DND-41 (cell line): Measurements from ENCODE around the gene BTBD7.

Experiments used
- ATAC-seq: fragments of 200-7000 bp; cut with Tn5 transposase; 3 replicates; pipeline ENCODE4 v1.9.1; 2021; ENCODE audit warnings: low read depth; ENCODE audit not compliant: insufficient read depth
- DNase-seq: peaks from one replicate; pipeline ENCODE4 v3.0.0-alpha.2; 2020
- H2AFZ ChIP-seq: 2 replicates; pipeline ENCODE4 v1.6.0; 2012; ENCODE audit warnings: low read depth, low read length
- H3K27ac ChIP-seq: 2 replicates; pipeline ENCODE4 v1.5.1; 2012; ENCODE audit warnings: low read length, inconsistent platforms
- H3K27me3 ChIP-seq: fragments of 200-600 bp; sonication (generic); 2 replicates; pipeline ENCODE4 v1.6.0; 2012; ENCODE audit warnings: low read length, mild to moderate bottlenecking, inconsistent platforms; ENCODE audit not compliant: insufficient read depth, poor library complexity
- H3K36me3 ChIP-seq: 2 replicates; pipeline ENCODE4 v1.5.1; 2012; ENCODE audit warnings: low read length, inconsistent platforms; ENCODE audit not compliant: insufficient read depth
- H3K4me1 ChIP-seq: 2 replicates; pipeline ENCODE4 v1.5.1; 2012; ENCODE audit warnings: mild to moderate bottlenecking, low read length; ENCODE audit not compliant: insufficient read depth
- H3K4me2 ChIP-seq: 2 replicates; pipeline ENCODE4 v1.6.0; 2012; ENCODE audit warnings: mild to moderate bottlenecking, moderate library complexity, low read length, inconsistent platforms; ENCODE audit not compliant: insufficient read depth
- H3K4me3 ChIP-seq, 2 experiments: fragments of 200-600 bp in 1 of 2; shearing (Covaris generic) in 1 of 2; 2 replicates each; pipeline ENCODE4 v1.5.1; 2012 to 2016; ENCODE audit warnings: inconsistent platforms in 2 of 2, low read length in 2 of 2, mild to moderate bottlenecking in 2 of 2, low read depth in 1 of 2, moderate library complexity in 1 of 2
- H3K79me2 ChIP-seq: 2 replicates; pipeline ENCODE4 v1.6.0; 2012; ENCODE audit warnings: low read length, inconsistent platforms; ENCODE audit not compliant: insufficient read depth
- H3K9ac ChIP-seq: 2 replicates; pipeline ENCODE4 v1.6.0; 2012; ENCODE audit warnings: low read depth, mild to moderate bottlenecking, inconsistent platforms, low read length, moderate library complexity
- H3K9me3 ChIP-seq: 2 replicates; pipeline ENCODE4 v1.5.1; 2012; ENCODE audit warnings: low read length, moderate library complexity, mild to moderate bottlenecking, inconsistent platforms; ENCODE audit not compliant: insufficient read depth, severe bottlenecking
- H4K20me1 ChIP-seq: 2 replicates; pipeline ENCODE4 v1.6.0; 2012; ENCODE audit warnings: low read length; ENCODE audit not compliant: insufficient read depth
- CTCF ChIP-seq: IDR thresholded peaks from 2 replicates; pipeline ENCODE4 v1.5.1; 2012; ENCODE audit warnings: borderline replicate concordance, low read length, moderate library complexity, mild to moderate bottlenecking; ENCODE audit not compliant: poor library complexity, severe bottlenecking; ENCODE audit errors: extremely low read depth
- EZH2 ChIP-seq: IDR thresholded peaks from 3 replicates; pipeline ENCODE4 v1.6.1; 2012; ENCODE audit warnings: borderline replicate concordance, low read depth, mild to moderate bottlenecking, moderate library complexity, low read length, inconsistent platforms; ENCODE audit not compliant: severe bottlenecking

Gene BTBD7

GRCh38 chr14:93199031-93199430 lies 133.8 kb downstream of the BTBD7 start:
- H3K79me2 ChIP-seq, result peaks cover 22% of the 10 kb centered on the region
- ATAC-seq (no peak), DNase-seq (no peak)
- TF ChIP-seq EZH2 (no peak), CTCF (no peak)
- H3K4me1 ChIP-seq, result 0 out of 2 replicates have a peak, but pooled peaks cover 2% of the 10 kb centered on the region
- H4K20me1 ChIP-seq, result no peaks in the 10 kb centered on the region
- no peaks in the 10 kb centered on the region for H3K27me3 ChIP-seq
- peaks cover 16% of the 10 kb centered on the region; the same call in 1 of the 2 replicates for H3K36me3 ChIP-seq
- no peaks in the 10 kb centered on the region for H3K9me3 ChIP-seq
- no peak overlapping the region for H2AFZ ChIP-seq
- H3K4me3 ChIP-seq, result no peak overlapping the region
- no peak overlapping the region for H3K9ac ChIP-seq
- no peak overlapping the region for H3K4me2 ChIP-seq
- no peak overlapping the region for H3K27ac ChIP-seq

GRCh38 chr14:93195316-93195999 lies 137.4 kb downstream of the BTBD7 start:
- H3K36me3 ChIP-seq, result peaks cover 8% of the 10 kb centered on the region; the same call in 1 of the 2 replicates
- TF ChIP-seq CTCF (no peak), EZH2 (no peak)

More at GRCh38 chr14:93195316-93195999, 137.4 kb downstream of the BTBD7 start:
- no peaks in the 10 kb centered on the region for H3K9me3 ChIP-seq
- ATAC-seq (no peak), DNase-seq (no peak)
- no peak overlapping the region for H2AFZ ChIP-seq
- no peaks in the 10 kb centered on the region for H3K27me3 ChIP-seq
- H3K4me2 ChIP-seq, result no peak overlapping the region
- no peak overlapping the region for H3K9ac ChIP-seq
- H3K4me1 ChIP-seq, result no peaks in the 10 kb centered on the region
- no peak overlapping the region for H3K4me3 ChIP-seq
- no peaks in the 10 kb centered on the region for H4K20me1 ChIP-seq
- no peak overlapping the region for H3K27ac ChIP-seq
- H3K79me2 ChIP-seq, result no peaks in the 10 kb centered on the region
